DLD1 (cell line): ENCODE data around the gene SMCO3.

Source experiments
- in situ Hi-C: cut with HindIII; loops from 2 replicates; pipeline ENCODE4 v1.10.0; 2017; ENCODE audit warnings: low sequenced_read_pairs

The SMCO3 gene

DNA sequence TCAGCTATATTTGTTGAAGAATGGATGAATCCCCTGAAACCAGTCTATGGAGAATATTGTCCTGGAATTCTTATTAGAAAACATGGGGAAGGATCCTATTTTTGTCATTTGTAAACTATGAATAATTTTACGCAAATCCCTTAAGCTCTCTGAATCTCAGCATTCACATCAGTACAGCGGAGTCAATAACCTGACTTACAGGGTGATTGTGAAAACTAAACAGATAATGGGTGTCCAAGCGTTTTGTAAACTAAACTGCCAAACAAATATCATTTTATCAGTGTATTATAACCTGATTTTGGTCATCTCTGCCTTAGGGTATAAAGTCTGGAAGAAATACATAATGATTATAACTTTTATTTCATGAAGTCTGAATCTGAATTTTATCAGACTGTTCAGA is 19.4 kb upstream of the SMCO3 start:
- in situ Hi-C loops = loop anchor here (10.0 kb wide), 1 partner anchor 99 kb away; no protein-coding TSS in a partner anchor

- in situ Hi-C loops = no loop called here
These were observed 14.9 kb upstream of the SMCO3 start for GRCh38 chr12:14828892-14829291.

DNA sequence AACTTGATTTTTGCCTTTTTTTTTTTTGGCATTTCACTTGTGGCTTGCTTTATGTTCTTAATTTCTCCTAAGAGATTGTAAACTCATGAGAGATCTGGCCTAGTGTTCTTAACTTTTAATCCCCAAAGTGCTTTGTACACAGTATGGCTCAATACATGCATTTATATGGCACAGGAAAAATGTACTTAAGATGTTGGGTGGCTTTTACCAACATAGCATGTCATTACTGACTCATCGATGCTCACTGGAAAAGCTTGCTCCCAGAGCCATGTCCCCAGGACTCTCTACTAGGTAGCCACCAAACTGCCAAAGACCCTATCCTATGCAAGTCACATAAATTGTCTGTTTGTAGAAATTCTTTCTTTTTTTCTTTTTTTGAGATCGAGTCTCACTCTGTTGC is 13.1 kb upstream of the SMCO3 start:
- in situ Hi-C loops = no loop called here

- in situ Hi-C loops = no loop called here
These were observed 12.5 kb upstream of the SMCO3 start for GRCh38 chr12:14826491-14826890.

DNA sequence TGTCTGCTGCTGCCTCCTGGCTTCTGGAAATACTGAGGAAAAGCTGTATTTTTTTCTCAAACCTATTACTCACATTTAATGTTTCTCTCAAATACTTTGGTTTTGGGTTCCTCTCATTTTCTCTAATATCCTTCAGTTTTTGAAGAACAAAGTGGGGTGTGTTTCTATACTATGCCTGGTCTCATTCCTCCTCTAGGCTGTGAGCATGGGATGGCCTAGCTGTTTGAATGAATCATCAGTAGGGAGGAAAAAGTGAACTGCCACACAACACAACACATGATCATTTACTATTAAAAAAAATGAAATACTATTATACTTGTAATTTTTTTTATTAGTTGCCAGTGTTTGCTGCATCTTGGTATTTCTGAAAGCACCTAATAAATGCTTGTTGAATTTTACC is 11.3 kb upstream of the SMCO3 start:
- in situ Hi-C loops = no loop called here

GRCh38 chr12:14824012-14824634 is 10.1 kb upstream of the SMCO3 start:
- in situ Hi-C loops = no loop called here

DNA sequence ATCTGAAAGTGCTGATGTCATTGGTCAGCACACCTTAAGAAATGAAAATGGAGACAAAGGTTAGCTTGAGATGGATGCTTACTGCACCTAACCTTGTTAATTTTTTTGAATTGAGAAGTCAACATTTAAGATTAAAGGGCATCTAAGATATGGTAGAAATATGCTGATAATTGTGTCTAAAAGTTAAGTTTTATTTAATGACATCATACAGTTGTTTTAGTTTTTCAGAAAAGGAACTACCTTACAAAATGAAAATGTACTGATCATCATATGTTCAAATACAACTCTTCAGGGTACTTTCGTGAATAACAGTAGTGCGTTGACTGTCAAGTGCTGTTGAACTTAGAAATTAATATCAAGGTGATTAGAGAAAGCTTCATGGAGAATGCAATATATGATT is 2.5 kb downstream of the SMCO3 start:
- in situ Hi-C loops = no loop called here

- in situ Hi-C loops = no loop called here
These were observed 3.0 kb downstream of the SMCO3 start for GRCh38 chr12:14810953-14811483.

DNA sequence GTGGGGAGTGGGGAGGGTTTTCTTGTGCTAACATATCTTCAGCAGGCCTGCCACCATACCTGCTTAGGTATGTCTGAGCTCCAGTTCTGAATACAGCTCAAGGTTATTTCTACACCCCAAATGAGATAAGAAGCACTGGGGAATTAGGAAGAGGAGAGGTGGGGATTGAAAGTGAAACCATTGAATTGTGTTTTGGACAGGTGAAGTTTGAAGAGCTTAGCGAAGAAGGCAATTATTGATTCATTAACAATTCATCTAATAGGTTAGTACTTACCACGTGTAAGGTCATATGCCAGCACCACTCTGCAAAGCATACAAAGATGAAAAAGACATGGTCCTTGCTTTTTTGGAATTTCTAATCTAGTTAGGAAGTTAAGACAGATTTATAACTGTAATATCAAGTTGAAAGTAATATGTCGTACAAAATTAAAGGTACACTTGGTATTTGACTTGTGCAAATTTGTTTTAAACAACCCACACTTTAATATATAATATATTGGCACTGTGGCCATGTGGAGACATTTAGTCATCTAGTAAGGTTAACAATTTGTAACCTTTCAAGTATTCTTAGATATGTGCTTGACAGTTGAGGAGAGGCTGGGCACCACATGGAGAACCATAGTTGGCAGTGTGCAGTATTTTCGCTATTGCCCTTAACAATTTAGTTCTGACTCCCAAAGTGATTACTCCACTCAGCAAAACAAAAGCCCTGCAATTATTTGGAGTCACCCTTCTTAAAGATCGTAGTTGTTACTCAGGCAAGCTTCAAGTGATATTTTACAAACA is 3.6 kb downstream of the SMCO3 start:
- in situ Hi-C loops = no loop called here

DNA sequence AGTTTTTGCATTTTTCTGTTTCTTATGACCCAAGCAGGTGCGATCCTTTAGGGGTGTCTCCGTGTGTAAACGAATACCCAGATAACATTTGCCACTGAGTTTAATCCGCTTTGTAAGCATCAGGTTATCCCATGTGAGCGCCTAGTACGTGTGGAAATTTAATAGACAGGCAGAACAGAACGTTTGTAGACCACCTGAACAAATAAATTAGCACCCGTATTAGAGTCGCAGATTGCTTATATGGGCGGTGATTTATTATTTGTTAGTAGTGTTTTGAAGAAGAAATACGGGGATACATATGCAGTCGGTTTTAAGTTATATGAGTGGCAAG is 10.2 kb downstream of the SMCO3 start:
- in situ Hi-C loops = no loop called here

DNA sequence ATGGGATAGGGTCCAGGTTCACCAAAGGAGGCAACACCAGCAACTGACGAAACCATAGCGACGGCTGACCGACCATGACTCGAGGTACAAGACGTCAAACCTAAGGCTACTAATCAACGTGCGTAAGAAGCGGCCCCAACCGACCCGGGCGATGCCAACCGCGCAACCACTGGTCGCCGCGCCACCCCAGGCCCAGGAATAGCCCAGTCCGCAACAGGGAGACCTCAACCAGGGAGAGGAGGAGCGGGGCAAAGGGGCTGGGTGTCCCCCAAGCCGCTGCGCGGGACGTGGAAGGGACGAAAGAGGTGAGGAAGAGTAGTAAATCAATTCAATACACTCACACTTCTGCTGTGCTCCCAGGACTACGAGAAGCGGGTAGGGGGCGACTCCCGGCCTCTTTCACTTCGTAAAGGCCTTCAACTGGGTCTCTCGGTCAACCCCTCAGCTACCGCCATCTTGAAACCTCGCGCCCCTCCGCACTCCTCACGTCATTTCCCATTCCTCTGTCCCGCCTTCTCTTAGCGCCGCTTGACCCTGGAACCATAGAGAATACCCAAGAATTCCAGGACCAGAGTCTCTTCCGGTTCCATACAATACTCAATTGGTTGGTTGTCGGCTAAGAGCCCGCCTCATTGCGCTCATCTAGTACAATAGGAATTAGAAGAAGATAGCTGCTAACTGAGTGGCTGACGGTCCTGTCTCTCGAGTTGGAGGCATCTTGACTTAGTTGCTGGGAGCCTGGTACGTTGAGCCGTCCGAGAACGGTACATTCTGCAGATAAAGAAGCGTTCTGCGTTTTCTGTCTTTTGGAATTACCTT is 10.8 kb downstream of the SMCO3 start, which contains the start of the genes C12orf60 and WBP11:
Gene C12orf60 (plus strand): TSS at position 660 of the 819 bp plus-strand sequence. CDS start 19,266 bp downstream, outside the sequence.
Gene WBP11 (minus strand): TSS at position 468 of the 819 bp plus-strand sequence. CDS start 2,095 bp downstream, outside the sequence.
- in situ Hi-C loops = no loop called here

DNA sequence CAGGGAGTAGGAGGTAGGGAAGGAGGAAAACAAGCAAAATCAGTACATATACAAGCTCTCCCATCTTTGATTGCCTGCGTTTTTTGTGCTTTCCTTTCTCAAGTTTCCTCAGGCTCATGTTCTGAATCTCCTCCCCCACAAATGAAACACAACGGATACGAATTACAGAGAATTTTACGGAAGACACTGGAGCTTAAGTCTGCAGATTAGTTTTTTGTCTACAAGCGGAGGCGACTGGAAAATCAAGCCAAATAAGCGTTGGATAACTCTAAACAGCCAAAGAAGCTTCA is 11.3 kb downstream of the SMCO3 start:
- in situ Hi-C loops = no loop called here

DNA sequence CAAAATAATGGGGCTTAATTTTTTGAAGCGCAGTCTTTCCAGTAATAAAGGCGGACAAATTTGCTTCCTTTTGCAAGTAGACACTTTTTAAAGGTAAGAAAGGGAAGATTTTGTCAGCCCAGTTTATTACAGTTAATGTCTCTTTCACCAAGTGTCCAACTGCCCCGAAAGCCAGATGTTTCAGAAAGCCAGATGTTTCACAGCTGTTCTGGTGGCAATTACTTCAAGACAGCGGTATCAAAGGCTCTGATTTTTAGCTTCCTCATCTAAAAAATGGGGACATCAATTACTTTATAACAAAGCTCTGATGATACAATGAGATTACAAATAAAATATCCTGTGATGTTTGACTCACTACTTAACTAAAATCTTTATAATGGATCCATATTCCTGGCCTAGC is 11.7 kb downstream of the SMCO3 start:
- in situ Hi-C loops = no loop called here

DNA sequence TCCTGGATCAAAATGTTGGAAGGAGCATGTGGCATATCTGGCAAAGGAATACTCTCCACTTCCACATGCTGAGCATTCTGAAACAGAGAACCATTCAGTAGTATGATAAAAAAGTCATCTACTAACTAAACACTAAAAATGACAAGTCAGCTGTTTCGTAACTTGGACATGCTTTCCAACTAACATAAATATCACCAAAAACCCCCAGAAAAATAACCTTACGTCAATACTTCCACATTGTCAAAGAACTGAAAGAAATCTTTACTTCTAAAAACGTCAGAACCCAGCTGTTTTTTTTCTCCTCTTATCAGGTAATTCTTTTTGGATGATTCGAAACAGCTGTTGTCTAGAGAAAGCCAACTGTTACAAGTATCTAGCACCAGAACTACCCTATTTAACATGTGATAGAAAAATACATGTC is 18.9 kb downstream of the SMCO3 start:
- in situ Hi-C loops = no loop called here

DNA sequence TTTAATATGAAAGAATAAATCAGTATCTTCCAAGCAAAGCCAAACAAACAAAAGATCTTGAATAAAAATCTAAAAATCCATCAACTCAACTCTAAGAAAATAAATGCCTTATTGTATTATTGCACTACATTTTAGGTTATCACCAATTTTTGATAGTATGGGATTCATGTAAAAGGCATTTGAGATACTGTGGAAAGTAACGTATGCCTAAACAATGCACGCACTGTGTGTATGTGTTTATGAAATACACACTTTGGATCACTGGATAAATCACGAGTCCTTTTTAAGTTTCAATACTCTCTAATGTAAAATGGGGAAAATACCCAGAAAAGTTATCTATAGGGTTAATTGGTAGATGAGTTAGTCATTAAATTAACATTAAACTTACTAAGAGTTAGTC is 28.4 kb downstream of the SMCO3 start:
- in situ Hi-C loops = no loop called here

- in situ Hi-C loops = no loop called here
These were observed 29.5 kb downstream of the SMCO3 start for GRCh38 chr12:14784471-14784870.

GRCh38 chr12:14782756-14783155 is 31.2 kb downstream of the SMCO3 start:
- in situ Hi-C loops = no loop called here

DNA sequence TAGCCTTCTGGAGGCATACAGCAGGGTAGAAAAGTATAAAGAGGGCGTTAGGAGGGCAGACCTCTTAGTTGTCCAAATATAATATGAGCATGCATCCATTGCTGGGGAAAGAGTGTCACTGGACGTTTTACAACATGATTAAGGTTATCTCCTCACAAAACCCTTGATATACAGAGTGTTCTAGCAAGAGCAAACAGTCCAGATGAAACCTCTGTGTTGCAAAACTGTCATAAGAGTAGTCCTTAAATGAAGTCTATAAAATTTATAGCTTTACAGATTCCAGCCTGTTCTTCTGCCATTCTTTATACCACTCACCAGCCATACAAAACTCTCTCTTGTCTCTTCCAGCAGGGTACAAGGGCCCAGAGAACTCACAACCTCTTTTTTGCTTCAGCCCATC is 32.4 kb downstream of the SMCO3 start:
- in situ Hi-C loops = no loop called here

DNA sequence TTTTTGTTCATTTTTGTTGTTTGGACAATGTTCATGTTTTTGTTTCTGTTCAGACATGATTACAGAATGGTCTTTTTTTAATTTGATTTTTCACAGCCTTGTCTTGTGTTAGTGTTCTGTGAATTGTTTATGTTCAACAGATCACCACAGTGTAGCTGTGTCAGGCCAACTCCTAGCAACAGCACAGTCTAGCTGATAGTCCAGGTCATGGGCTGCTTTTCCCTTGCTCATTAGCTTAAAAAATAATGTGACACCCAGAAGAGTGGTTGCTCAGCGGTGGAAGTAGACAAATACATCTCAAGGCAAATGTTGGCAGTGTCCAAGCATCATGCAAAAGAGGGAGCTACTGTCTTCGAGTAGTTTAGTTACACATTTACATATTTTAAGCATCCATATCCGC is 33.1 kb downstream of the SMCO3 start:
- in situ Hi-C loops = no loop called here

- in situ Hi-C loops = no loop called here
These were observed 34.1 kb downstream of the SMCO3 start for GRCh38 chr12:14779834-14780233.

GRCh38 chr12:14777271-14777670 is 36.7 kb downstream of the SMCO3 start:
- in situ Hi-C loops = no loop called here
